Measurements from ENCODE around the gene RPH3AL. TPM values are rescaled to one million over a fixed set of nuclear protein-coding genes. Genes with fewer than 3 reads are reported as not detected.

RPH3AL gene
- total RNA-seq, 1 donor, result 2.0 TPM

DNA sequence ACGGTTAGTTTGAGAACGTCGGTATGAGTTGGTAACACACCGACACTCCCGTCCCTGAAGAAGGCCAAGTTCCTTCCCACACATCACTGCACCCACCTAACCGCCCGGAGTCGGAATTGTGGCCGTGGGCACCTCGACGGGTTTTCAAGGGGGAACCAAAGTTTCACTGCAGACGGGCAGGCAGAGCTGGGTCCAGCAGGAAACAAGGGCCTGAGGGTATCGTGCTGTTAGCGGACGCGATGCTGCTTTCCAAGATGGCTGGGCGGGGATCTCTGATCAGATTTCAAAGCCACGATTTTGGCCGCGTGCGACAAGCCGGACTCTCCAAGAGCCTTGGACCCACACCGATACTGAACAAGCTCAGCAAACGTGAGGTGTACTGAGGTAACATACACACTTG is 88.8 kb downstream of the RPH3AL start:
- DNase-seq (ENCODE audit: low read depth), result no peak
- TF ChIP-seq, protein P1, sequence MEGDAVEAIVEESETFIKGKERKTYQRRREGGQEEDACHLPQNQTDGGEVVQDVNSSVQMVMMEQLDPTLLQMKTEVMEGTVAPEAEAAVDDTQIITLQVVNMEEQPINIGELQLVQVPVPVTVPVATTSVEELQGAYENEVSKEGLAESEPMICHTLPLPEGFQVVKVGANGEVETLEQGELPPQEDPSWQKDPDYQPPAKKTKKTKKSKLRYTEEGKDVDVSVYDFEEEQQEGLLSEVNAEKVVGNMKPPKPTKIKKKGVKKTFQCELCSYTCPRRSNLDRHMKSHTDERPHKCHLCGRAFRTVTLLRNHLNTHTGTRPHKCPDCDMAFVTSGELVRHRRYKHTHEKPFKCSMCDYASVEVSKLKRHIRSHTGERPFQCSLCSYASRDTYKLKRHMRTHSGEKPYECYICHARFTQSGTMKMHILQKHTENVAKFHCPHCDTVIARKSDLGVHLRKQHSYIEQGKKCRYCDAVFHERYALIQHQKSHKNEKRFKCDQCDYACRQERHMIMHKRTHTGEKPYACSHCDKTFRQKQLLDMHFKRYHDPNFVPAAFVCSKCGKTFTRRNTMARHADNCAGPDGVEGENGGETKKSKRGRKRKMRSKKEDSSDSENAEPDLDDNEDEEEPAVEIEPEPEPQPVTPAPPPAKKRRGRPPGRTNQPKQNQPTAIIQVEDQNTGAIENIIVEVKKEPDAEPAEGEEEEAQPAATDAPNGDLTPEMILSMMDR (IDR thresholded peaks at IDR 0.05; ENCODE audit: insufficient read depth, low read length), result no peak
- no peak overlapping the region for H3K4me3 ChIP-seq (ENCODE audit: low read depth, low read length)

DNA sequence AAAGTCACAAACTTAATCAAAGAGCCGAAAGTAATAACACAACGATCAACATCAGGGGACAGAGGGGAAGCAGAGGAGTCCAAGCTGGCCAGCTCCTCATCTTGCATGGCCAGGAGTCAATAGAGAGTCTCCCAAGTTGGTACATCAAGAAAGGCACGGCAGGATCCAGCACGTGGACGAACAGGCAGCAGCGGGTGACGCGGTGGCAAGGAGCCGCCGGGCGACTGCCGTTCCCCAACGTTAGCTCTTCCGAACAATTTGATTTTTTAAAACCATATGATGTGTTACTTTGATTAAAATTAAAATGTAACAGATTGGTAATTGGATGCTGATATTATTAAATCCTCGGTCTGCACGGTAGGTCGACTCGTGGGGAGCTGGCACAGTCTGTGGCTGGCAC is 89.3 kb downstream of the RPH3AL start:
- no peak for DNase-seq (ENCODE audit: low read depth)
- no peak overlapping the region for H3K4me3 ChIP-seq (ENCODE audit: low read depth, low read length)
- TF ChIP-seq, protein P1 (IDR thresholded peaks at IDR 0.05; ENCODE audit: insufficient read depth, low read length), result no peak

GRCh38 chr17:261635-262034 is 91.0 kb downstream of the RPH3AL start:
- DNase-seq (ENCODE audit: low read depth), result no peak
- no peak overlapping the region for H3K4me3 ChIP-seq (ENCODE audit: low read depth, low read length)
- TF ChIP-seq, protein P1 (IDR thresholded peaks at IDR 0.05; ENCODE audit: insufficient read depth, low read length), result no peak

DNA sequence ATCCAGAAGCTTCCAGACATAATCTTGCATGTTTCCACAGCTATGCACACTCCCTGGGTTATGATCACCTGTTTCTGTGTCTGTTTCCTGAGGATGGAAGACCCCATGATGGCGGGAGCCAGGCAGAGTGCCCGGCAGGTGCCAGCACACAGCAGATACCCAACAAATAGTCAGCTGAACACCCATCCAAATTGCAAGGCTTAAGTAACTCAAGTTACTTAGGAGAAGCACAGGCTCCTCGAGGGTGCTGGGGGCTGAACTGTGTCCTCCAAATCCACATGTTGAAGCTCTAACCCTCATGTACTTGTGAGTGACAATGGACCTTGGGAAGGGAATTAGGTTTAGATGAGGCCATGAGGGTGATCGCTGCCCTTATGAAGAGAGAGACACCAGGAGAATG is 91.7 kb downstream of the RPH3AL start:
- H3K4me3 ChIP-seq (ENCODE audit: low read depth, low read length), result no peak overlapping the region
- TF ChIP-seq, protein P1 (IDR thresholded peaks at IDR 0.05; ENCODE audit: insufficient read depth, low read length), result no peak
- DNase-seq (ENCODE audit: low read depth), result no peak

DNA sequence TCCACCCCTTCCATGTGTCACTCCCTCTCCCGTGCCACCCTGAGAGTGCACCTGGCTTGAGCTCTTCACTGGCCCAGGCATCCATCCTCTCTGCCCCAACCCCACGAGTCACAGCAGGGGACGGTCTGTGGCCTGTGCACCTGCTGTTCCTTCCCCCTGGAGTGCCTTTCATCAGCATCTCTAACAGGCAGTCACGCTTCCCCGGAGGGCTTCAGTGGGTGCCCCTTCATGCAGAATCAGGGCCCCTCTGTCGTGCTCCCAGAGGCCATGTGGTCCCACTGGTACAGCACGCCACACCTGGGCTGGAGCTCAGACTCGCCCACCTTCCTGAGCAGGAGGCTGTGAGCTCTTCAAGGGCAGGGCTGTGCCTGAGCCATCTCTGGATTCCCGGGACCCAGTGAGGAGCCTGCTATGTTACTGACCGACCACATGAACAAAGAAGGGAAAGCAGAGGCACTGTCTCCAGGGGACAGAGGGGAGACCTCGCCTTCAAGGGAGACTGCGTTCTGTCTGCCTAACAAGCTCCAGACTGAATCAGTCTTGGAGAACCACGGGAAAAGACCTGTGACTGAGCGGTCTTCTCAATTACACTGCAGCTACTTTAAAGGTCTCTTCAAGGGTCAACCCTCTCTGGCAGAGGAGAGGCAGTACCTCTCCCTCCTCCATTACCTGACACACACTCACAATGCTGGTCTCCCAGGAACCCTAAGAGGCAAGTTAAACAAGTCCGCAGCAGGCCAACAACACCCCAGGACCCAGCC is 92.4 kb downstream of the RPH3AL start:
- TF ChIP-seq, protein P1 (IDR thresholded peaks at IDR 0.05; ENCODE audit: insufficient read depth, low read length), result no peak
- DNase-seq (ENCODE audit: low read depth), result no peak
- no peak overlapping the region for H3K4me3 ChIP-seq (ENCODE audit: low read depth, low read length)

DNA sequence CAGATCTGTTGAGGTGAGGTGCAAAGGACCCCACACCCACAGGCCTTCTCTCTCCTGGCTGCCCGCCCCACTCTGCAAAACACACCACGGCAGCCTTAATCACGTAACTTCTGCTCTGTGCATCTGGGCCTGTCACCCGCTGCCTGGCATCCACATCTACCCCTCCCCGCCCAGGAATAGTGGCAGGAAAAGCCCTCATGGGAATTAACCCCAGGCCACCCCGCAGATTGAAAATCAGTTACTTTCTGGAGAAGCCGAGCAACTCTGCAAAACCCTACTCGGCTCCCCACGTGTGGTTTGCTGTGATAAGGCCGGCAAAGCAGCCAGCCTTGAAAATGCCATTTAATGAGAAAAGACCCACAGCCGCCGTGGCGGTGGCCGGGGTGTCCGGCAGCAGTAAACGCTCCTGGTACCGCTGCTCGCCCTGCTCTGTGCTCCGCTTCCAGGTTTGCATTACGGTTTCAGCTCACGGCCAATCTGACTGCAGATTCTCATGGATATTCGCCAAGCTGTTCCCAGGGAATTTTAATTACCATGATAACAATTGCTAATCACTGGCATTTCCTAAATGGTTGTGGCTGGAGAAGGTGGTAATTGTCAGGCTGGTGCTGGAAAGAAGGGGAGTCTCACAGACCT is 93.1 kb downstream of the RPH3AL start:
- DNase-seq (ENCODE audit: low read depth), result no peak
- no peak overlapping the region for H3K4me3 ChIP-seq (ENCODE audit: low read depth, low read length)
- TF ChIP-seq, protein P1 (IDR thresholded peaks at IDR 0.05; ENCODE audit: insufficient read depth, low read length), result no peak
